ENCODE results near the gene DUSP8.

DUSP8 gene

GRCh38 chr11:1553808-1554594 is 18.1 kb downstream of the DUSP8 start:
- no peak for TF ChIP-seq CTCF (IDR thresholded peaks at IDR 0.05; ENCODE audit: insufficient read depth, low read depth, low read length, missing control alignments)
- H3K4me3 ChIP-seq (ENCODE audit: low read depth, low read length) = no peak overlapping the region
- DNase-seq (ENCODE audit: low read depth) = no peak

GRCh38 chr11:1549338-1550330 is 22.4 kb downstream of the DUSP8 start:
- H3K4me3 ChIP-seq (ENCODE audit: low read depth, low read length) = no peak overlapping the region
- TF ChIP-seq CTCF (IDR thresholded peaks at IDR 0.05; ENCODE audit: insufficient read depth, low read depth, low read length, missing control alignments) = no peak
- DNase-seq (ENCODE audit: low read depth) = no peak

DNA sequence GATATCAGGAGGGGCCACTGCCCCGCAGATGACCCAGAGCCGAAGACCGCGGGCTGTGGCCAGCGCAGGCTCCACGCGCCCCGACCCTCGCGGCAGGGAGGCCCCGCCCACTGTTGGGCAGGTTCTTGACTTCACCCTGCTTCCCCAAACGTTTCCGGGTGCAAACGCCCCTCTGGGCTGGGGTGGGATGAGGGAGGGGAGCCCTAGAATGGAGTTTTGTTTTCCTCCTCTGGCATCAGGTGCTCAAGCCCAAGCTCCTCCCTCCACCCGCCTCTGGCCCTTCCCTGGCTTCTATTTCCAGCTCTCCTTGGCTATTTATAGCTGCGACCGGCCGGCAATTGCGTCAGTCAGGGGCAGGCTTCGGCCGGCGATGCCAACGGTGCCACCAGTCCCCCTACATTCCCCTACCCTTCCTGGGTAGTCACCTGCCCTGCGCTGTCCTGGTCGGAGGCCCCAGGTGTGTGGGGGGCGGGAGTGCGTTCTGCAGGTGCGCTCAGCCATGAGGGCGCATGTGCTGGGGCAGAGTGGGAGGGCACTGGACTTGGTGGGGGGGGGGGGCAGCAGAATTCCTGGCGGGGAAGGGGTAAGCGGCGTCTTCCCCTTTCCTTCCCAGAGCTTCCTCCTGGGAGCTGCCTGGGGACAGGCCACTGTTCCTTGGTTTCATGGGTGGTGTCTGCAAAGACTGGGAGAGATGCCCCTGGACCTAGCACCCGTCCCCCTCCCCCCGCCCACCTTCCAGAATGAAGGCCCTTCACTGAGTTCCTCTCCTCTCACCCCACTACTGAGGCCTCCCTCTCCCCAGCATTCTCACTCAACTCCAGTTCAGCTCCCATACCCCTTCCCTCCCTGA is 23.6 kb downstream of the DUSP8 start:
- no peak for DNase-seq (ENCODE audit: low read depth)
- no peak overlapping the region for H3K4me3 ChIP-seq (ENCODE audit: low read depth, low read length)
- TF ChIP-seq CTCF (IDR thresholded peaks at IDR 0.05; ENCODE audit: insufficient read depth, low read depth, low read length, missing control alignments) = no peak

DNA sequence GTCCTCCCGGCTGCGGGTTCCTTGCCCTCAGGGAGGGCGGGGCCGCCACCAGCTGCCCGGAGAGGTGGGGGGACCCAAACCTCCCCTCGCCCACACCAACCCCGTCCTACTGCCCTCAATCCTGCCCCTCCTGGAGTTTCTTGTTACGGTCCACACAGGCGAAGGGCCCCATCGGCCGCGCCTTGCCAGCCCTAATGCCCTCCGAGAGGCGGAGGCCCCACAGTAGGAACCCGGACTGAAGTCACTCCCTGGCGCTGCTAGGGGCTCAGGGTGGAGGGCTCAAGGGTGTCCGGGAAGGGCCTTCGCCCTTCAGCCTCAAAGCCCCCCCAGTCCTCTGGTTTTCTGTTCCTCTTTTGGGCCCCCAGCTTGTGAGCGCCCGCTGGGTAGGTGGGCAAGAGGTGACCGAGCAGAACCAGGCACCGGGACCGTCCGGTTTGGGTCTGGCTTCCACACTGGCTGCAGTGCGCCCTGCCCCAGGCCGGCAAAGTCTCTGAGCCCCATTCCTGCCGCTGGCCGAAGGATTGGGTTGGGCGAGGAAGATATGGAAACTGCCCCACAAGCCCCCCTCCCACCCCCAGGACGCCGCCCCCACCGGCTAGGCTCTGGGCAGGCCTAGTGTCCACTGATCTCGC is 24.5 kb downstream of the DUSP8 start:
- DNase-seq (ENCODE audit: low read depth) = no peak
- no peak overlapping the region for H3K4me3 ChIP-seq (ENCODE audit: low read depth, low read length)
- no peak for TF ChIP-seq CTCF (IDR thresholded peaks at IDR 0.05; ENCODE audit: insufficient read depth, low read depth, low read length, missing control alignments)

DNA sequence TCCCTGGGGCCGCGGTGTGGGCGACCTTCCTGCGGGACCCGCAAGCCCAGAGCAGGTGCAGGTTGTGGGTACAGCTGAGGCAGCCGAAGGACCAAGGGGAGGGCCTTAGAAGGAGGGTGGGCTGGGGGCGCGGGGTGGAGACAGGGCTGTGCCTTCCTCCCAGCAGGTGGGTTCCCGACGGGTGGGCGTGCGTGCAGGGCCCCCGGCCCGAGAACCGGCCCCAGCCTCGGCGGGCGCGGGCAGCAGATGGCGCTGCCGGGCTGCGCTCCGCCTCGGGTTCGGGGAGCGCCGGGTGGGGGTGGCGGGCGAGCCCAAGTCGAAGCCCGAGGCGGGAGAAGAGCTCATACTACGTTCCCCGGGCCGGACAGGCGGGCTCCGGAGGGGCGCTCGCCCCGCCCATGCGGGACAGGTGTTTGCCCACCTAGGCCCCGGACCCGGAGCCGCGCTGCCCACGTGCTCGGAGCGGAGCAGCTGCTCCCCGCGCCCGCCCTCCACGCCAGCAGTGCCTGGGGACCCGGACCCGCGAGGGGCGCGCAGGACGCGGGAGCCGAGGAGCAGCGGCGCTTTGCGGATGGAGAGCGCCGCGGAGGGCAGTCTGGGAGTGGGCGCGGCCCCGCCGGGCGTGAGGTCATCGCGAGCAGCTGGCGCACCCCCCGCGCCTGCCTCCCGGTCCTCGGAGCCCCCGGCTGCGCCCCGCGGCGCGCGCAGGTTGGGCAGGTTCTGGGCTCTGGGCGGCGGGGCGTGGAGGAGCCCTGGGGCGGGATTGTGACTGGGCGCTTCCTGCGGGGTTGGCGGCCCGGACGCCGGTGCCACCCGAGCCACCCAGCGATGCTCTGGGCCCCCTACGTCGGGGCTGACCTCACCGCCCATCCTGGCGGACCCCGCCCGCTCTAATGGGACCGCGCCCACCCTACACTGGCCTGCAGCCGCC is 25.3 kb downstream of the DUSP8 start:
- peak; percentile 51 for TF ChIP-seq CTCF (IDR thresholded peaks at IDR 0.05; ENCODE audit: insufficient read depth, low read depth, low read length, missing control alignments)
- no peak for DNase-seq (ENCODE audit: low read depth)
- H3K4me3 ChIP-seq (ENCODE audit: low read depth, low read length) = no peak overlapping the region
